Astrocyte (in vitro differentiated cells and primary cell): ENCODE measurements around the gene COA7.

Experiments
- EZH2 ChIP-seq: IDR thresholded peaks from 2 replicates; pipeline ENCODE4 v1.6.1; 2012; ENCODE audit warnings: mild to moderate bottlenecking, low read length, inconsistent platforms; ENCODE audit not compliant: insufficient read depth
- TF ChIP-seq, protein P1 (sequence below): IDR thresholded peaks from 2 replicates; pipeline ENCODE4 v1.5.1; 2011; ENCODE audit warnings: low read depth, mild to moderate bottlenecking, inconsistent platforms, low read length, moderate library complexity; ENCODE audit not compliant: insufficient read depth

DNA sequence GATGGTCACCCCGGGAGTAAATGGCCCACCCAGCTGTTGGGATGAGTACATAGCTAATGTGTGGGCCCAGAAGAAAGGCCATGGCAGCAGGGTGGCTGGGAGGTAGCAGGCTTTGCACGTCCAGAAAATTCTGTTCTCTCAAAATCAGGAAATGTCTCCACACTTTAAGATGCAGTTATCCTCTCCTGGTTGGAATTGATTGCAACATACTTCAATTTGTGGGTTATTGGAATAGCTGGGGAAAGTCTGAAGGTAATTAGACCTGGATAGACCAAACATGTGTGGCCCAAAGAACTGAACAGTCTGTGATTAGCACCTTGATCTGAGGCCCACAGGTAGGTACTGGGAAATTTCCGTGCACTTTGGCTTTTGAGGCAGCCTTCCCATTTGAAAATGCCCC lies 30.2 kb downstream of the COA7 start:
- TF ChIP-seq, protein P1, sequence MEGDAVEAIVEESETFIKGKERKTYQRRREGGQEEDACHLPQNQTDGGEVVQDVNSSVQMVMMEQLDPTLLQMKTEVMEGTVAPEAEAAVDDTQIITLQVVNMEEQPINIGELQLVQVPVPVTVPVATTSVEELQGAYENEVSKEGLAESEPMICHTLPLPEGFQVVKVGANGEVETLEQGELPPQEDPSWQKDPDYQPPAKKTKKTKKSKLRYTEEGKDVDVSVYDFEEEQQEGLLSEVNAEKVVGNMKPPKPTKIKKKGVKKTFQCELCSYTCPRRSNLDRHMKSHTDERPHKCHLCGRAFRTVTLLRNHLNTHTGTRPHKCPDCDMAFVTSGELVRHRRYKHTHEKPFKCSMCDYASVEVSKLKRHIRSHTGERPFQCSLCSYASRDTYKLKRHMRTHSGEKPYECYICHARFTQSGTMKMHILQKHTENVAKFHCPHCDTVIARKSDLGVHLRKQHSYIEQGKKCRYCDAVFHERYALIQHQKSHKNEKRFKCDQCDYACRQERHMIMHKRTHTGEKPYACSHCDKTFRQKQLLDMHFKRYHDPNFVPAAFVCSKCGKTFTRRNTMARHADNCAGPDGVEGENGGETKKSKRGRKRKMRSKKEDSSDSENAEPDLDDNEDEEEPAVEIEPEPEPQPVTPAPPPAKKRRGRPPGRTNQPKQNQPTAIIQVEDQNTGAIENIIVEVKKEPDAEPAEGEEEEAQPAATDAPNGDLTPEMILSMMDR = no peak
- no peak for TF ChIP-seq EZH2
